DOHH2 (cell line): ENCODE measurements around the gene ERI3.

Experiments
- EZH2phosphoT487 ChIP-seq: fragments of 200-600 bp; sonication (generic); IDR thresholded peaks from 2 replicates; pipeline ENCODE4 v1.6.1; 2017; ENCODE audit warnings: borderline replicate concordance, mild to moderate bottlenecking, antibody characterized with exemption, low read length, moderate library complexity, mixed read lengths
- TF ChIP-seq, protein P1 (sequence below): fragments of 200-600 bp; sonication (generic); IDR thresholded peaks from one replicate; pipeline ENCODE4 v1.5.1; 2014; ENCODE audit warnings: antibody characterized with exemption, mild to moderate bottlenecking, low read depth, low read length; ENCODE audit not compliant: poor library complexity, severe bottlenecking

DNA sequence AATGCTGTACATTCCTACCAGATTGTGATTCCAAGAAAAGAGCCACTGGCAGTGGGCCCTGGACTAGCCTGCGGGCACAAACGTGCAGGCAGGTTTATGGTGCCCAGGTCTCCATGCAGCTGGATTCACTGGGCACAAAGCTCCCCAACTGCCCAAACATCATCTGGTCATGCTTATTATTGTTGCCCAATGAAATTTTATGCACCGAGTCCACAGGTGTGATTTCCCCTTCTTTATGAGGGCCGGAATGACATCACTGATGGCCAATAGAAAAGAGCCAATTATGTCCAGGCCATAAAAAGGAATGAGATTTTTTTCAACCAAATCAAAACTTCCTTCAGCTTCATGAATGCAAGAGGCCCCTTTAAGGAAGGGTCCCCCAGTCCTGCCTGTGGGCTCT is 66.2 kb downstream of the ERI3 start:
- TF ChIP-seq, protein P1, sequence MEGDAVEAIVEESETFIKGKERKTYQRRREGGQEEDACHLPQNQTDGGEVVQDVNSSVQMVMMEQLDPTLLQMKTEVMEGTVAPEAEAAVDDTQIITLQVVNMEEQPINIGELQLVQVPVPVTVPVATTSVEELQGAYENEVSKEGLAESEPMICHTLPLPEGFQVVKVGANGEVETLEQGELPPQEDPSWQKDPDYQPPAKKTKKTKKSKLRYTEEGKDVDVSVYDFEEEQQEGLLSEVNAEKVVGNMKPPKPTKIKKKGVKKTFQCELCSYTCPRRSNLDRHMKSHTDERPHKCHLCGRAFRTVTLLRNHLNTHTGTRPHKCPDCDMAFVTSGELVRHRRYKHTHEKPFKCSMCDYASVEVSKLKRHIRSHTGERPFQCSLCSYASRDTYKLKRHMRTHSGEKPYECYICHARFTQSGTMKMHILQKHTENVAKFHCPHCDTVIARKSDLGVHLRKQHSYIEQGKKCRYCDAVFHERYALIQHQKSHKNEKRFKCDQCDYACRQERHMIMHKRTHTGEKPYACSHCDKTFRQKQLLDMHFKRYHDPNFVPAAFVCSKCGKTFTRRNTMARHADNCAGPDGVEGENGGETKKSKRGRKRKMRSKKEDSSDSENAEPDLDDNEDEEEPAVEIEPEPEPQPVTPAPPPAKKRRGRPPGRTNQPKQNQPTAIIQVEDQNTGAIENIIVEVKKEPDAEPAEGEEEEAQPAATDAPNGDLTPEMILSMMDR: no peak
- no peak for TF ChIP-seq EZH2phosphoT487
